AG09319 (cell line): Measurements from ENCODE around the gene VWCE.

Experiments
- DNase-seq: peaks from one replicate; pipeline ENCODE4 v3.0.0-alpha.2; 2010; ENCODE audit warnings: low read depth; ENCODE audit errors: extremely low read depth
- CTCF ChIP-seq: IDR thresholded peaks from 2 replicates; pipeline ENCODE4 v1.5.1; 2011; ENCODE audit warnings: low read depth, mild to moderate bottlenecking, inconsistent platforms, low read length, moderate library complexity

Gene VWCE

GRCh38 chr11:61325649-61326414 is 30.7 kb upstream of the VWCE start:
- no peak for TF ChIP-seq CTCF
- DNase-seq, result no peak

GRCh38 chr11:61315260-61315659 is 20.1 kb upstream of the VWCE start:
- no peak for DNase-seq
- TF ChIP-seq CTCF, result no peak

GRCh38 chr11:61310749-61311148 is 15.6 kb upstream of the VWCE start:
- no peak for TF ChIP-seq CTCF
- no peak for DNase-seq

GRCh38 chr11:61309739-61310138 is 14.6 kb upstream of the VWCE start:
- DNase-seq, result no peak
- no peak for TF ChIP-seq CTCF

GRCh38 chr11:61309141-61309540 is 14.0 kb upstream of the VWCE start:
- no peak for DNase-seq
- no peak for TF ChIP-seq CTCF

GRCh38 chr11:61307354-61307753 is 12.2 kb upstream of the VWCE start:
- no peak for DNase-seq
- no peak for TF ChIP-seq CTCF

- no peak for DNase-seq
- TF ChIP-seq CTCF, result no peak
Observed at GRCh38 chr11:61306221-61306620, 11.1 kb upstream of the VWCE start.
